DMS 273 (cell line): ENCODE data around the gene SBNO2.
A peak's percentile ranks its signal among the peaks of the same experiment; 100 is the strongest.
"Not testable (repeated sequence)": the region's sequence is repeated elsewhere in the genome, so short reads cannot be mapped to it uniquely, and the experiment has no call there.

Experiments used
- DNase-seq: peaks from one replicate; lab custom pipeline; 2025; ENCODE audit not compliant: unreplicated experiment; lab: John Stamatoyannopoulos, UW

Gene SBNO2

DNA sequence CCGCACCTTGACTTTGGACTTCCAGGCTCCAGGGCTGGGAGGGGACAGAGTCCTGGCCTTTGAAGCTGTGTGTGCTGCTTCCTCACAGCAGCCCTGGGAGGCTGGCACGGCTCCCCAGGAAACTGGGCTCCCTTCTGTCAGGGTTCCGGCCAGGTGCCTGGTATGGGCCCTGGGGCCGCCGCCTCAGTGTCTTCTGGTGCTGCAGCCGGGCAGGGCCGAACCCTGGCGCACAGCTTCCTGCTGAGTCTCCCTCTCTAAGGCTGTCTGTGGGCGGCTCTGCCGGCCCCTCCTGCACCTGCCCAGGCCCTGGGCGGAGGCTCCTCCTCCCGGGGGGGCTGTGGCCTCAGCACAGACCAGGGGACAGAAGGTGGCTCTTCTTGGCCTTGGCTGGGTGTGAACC is 37.9 kb downstream of the SBNO2 start:
- no peak for DNase-seq

GRCh38 chr19:1135454-1135853 is 38.6 kb downstream of the SBNO2 start:
- no peak for DNase-seq

DNA sequence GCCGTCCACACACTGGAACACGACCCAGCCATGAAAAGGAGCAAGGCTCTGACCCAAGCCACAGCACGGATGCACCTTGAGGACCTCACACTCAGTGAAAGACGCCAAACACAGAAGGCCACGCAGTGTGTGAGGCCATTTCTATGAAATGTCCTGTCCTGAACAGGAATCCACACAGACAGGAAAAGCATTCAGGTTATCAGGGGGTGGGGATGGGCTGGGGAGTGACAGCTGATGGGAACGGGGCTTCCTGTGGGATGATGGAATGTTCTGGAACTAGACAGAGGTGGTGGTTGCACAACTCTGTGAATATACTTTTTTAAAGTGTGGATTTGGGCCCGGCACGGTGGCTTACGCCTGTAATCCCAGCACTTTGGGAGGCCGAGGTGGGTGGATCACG is 39.6 kb downstream of the SBNO2 start:
- no peak for DNase-seq

GRCh38 chr19:1133471-1133929 is 40.6 kb downstream of the SBNO2 start:
- no peak for DNase-seq

DNA sequence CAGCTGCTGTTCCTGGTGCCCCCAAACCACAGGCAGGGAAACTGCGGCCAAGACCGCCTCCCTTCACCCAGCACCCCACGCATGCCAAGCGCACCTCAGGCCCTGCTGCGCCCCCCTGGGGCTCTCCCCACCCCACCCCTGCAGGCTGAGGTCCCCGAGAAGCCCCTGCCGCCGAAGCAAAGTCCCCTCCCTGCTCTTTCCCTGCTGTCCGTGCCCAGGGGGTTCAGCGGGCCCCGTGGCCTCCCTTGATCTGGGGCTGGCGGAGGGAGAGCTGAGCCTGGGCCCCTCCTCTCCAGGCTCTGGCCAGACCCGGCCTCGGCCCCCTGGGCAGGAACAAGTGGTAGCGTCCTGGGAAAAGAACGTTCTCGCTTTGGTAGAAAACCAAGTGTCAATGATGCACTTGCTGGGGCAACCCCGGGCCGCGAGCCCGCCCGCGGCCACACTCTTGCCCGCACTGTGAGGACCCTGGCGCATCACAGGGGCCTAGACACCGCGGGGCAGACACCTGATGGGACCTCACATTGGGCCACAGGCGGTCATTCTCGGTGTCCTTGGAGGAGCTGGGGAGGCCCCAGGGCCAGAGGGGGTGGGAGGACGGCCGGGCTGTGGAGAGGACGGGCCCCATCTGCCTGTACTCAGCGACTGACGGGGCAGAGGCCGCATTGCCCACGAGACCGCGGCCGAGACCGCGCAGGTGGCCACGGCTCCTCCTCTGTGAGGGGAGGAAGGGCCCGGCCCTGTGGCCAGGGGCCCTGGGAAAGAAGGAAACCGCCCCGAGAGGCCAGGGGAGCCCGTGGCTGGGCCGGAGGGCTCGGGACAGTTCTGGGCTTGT is 41.3 kb downstream of the SBNO2 start:
- DNase-seq: no peak

DNA sequence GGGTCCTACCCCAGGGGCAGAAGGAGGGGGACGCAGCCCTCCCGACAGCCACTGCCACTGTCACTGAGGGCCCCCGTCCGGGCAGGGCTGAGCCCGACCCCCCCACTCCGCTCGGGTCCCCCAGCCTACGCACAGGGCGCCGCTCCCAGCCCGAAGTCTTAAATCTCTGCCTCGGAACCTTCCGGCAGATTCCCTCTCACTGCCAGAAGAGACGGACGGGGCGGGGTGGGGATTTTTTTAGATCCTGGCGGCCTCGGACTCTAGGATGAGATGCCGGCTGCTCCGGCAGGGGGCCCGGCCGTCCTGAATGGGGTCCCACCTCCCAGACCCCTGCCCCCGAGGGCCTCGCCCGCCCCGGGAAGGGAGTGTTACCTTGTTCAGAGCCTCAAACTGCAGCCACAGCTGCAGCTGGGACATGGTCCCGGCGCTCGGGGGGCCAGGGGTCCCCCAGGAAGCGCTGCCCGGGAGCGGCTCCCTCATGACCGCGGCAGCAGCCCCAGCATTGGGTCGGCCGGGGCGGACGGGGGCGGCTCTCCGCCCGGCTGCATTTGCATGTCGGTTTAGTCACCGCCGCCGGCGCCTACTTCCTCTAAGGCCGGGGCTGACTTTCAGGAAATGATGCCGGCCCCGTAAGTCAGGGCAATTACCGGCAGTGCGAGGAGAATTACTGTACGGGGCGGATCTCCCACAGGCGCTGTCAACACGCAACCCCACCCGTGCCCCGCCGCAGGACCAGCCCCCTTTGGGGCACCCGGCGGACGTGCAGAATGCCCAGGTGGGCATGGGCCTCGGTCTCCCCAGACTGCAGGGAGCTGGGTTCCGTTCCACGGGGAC is 42.1 kb downstream of the SBNO2 start:
- no peak for DNase-seq

GRCh38 chr19:1130771-1131717 is 43.0 kb downstream of the SBNO2 start:
- no peak for DNase-seq

DNA sequence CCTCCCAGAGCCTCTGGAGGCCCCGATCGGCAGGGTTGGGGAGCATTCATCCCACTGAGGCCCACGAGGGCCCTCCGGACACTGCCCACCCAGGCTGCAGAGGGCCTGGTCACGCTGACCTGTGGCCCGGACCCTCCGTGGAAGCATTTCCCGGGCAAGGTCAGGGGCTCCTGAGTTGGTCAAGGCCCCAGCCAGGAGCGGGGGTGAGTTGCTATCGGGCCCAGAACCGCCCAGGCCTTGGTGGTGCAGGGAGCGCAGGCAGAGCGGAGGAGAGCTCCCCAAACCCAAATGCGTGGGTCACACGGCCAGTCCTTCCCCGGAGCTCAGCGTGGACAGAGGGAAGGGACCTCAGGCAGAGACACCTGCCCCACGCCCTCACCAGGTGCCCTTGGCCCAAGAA is 44.5 kb downstream of the SBNO2 start:
- DNase-seq: no peak

- not testable (repeated sequence) for DNase-seq
Observed at GRCh38 chr19:1129084-1129483, 45.0 kb downstream of the SBNO2 start.

DNA sequence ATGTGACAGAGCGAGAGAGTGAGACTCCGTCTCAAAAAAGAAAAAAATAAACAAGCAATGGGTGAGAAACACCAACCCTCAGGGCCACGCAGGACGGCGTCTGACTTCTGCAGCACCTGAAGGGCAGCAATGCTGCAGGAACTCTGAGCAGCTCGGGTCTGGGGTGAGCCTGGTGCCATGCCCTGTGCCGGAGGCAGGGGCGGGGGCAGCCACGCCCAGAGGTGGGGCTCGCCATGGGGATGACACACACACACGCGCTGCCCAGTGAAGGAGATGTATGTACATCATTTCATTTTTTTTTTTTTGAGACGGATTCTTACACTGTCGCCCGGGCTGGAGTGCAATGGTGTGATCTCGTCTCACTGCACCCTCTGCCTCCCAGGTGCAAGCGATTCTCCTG is 46.0 kb downstream of the SBNO2 start:
- DNase-seq: no peak

GRCh38 chr19:1126984-1127760 is 46.9 kb downstream of the SBNO2 start:
- DNase-seq: no peak

GRCh38 chr19:1125601-1126467 is 48.2 kb downstream of the SBNO2 start:
- no peak for DNase-seq

DNA sequence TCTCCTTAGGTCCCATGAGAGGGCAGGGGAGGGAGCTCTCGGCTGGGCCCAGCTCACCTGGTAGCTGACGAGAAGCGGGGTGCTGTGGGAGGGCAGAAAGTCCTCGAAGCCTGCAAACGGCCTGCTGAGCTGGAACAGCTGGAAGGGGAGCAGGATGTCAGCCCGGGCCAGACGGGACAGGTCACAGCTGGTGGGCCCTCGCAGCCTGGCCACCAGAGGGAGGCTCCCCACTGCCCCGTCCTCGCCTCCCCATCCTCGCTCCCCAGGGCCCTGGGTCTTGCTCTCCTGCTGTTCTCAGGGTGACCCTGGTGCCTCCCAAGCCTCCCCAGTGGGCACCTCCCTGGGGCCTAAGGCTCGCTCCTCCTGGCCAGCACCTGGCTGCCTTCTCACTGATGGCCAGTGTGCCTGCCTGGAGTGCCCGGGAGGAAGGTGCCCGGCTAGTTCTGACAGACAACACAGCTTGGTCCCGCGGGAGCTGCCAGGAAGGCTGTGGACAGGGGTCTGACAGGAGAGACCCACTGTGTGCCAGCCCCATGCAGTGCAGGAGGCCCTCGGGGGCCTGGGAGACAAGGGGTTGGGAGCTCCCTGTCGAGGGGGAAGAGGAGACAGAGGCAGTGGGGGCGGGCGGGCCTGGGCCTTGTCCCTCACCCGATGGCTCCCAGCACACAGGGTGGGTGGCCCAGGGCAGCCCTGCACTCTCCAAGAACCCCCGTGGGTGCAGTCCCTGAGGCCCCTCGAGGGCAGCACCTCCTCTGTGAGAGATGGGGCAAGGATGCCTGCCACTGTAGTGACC is 50.0 kb downstream of the SBNO2 start:
- DNase-seq: no peak

GRCh38 chr19:1123381-1123780 is 50.7 kb downstream of the SBNO2 start:
- DNase-seq: no peak

- peak; percentile 55 for DNase-seq
Observed at GRCh38 chr19:1122972-1123363, 51.1 kb downstream of the SBNO2 start.

DNA sequence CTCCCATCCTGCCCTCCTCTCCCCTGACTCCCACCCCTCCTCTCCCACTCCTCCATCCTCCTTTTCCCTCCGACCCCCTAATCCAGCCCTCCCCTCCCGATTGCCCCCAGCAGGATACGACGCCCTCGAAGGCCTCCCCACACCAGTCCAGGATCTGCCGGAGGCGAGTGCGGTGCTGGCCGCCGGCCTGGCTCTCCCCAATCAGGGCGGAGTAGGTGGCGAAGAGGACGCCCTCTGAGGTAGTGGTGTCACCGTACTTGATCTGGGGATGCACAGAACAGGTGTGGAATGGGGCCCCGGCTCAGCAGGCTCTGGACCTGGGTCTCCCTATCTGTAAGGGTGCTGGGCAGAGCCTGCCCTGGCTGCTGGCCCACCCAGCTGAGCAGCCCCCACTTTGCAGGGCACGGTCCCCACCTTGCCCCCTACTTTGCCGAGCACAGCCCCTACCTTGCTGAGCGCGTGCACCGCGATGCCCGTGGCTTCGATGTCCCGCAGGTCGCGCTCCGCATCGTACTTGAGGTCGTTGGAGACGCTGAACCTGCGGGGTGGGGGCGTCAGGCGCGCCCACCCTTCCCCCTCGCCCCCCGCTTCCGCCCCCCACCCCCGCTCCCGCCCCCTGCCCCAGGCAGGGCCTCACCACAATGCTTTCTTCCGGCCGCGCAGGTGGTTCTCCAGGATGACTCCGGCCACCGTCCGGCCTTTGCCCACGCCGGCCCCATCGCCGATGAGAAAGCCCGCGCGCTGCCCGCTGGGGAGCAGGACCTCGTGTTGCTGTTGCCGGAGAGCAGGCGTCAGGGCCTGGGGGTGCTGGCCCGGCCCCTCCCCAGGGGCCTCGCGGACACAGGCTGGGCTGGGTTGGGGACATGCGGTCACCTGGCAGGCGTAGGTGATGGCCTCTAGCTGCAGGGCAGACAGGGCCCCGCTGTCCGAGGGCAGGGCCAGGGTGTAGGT is 51.8 kb downstream of the SBNO2 start:
- no peak for DNase-seq

GRCh38 chr19:1121395-1121794 is 52.7 kb downstream of the SBNO2 start:
- DNase-seq: no peak
